ENCODE measurements around the gene MPL. TPM values are rescaled to one million over a fixed set of nuclear protein-coding genes. Genes with fewer than 3 reads are reported as not detected.
A peak's percentile ranks its signal among the peaks of the same experiment; 100 is the strongest.

Gene MPL
- total RNA-seq, 1 experiment from 2014 or later: not detected

DNA sequence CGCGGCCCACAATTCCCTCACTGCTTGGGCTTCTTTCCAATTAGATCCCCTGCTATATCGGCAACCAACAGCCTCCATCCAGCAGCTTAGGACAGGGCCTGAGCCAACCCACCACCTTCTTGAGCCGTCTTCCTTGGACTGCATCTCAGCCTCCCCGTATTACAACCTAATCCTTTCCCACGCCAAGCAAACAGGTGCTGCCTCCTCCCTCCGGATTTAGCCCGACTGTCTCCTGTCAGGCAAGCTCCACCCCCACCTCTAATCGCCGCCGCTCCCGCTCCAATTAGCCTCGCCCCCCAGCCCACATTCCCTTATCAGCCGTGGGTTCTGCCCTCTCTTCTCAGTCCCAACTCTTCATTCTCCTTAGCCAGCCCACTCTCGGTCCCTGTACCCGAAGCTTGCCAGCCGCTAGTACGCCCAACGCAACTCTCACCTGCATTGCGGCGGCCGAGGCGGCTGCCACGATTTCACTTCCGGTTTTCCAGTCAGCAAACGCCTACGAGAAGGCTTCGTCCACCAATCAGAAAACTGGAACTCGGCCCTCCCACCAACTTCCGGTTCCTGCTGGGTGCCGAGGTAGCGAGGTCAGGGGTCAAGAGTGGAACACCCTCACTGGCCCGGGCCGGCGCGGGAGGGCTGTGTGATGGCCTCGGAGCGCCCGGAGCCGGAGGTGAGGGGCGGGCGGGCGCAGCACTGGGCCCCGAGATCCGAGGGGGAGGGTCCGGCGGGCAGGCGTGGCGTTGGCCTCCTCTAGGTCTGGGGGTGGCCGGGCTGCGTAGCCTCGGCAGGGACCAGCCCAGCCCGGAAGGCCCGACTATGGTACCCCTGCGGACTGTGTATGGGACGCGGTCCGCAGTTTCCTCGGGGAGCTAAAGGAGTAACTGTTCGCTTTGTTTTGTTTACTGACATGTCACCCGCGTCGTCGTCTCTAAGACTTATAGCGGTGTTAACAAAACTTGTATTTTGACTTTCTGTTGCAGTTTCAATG, 52.0 kb downstream of the MPL start, which contains the start of the genes MED8 and SZT2:
MED8 (minus strand) TSS at position 475 of the 988 bp plus-strand sequence; CDS start at position 439, 36 bp downstream.
SZT2 (plus strand) TSS at position 574 of the 988 bp plus-strand sequence; CDS start at position 644, 70 bp downstream.
- Histone ChIP-seq H3K4me3 (ENCODE audit: low read depth, low read length, poor library complexity, severe bottlenecking) (peak within 1 kb of the TSS; percentile 80), H3K27me3 (replicated peaks; ENCODE audit: insufficient read depth, low read depth, low read length, poor library complexity) (no peaks in the 10 kb centered on the region), H3K4me1 (ENCODE audit: insufficient read depth, low read length, poor library complexity, severe bottlenecking) (peaks cover 5% of the 10 kb centered on the region), H3K9me3 (ENCODE audit: low read depth, low read length, poor library complexity, severe bottlenecking) (no peaks in the 10 kb centered on the region), H3K36me3 (ENCODE audit: insufficient read depth, low read length, poor library complexity, severe bottlenecking) (peaks cover 32% of the 10 kb centered on the region), H3K27ac (ENCODE audit: low read depth, low read length, poor library complexity, severe bottlenecking) (peak within 1 kb of the TSS; percentile 83)
- intact Hi-C loops (cut with micrococcal nuclease; ENCODE audit: unreplicated experiment): loop anchor here (1.0 kb wide), 1 partner anchor 9 kb away; no protein-coding TSS in a partner anchor
- TF ChIP-seq EZH2 (IDR thresholded peaks at IDR 0.05; ENCODE audit: borderline replicate concordance, low read depth, low read length, poor library complexity, severe bottlenecking): no peak
- TF ChIP-seq, protein P1, sequence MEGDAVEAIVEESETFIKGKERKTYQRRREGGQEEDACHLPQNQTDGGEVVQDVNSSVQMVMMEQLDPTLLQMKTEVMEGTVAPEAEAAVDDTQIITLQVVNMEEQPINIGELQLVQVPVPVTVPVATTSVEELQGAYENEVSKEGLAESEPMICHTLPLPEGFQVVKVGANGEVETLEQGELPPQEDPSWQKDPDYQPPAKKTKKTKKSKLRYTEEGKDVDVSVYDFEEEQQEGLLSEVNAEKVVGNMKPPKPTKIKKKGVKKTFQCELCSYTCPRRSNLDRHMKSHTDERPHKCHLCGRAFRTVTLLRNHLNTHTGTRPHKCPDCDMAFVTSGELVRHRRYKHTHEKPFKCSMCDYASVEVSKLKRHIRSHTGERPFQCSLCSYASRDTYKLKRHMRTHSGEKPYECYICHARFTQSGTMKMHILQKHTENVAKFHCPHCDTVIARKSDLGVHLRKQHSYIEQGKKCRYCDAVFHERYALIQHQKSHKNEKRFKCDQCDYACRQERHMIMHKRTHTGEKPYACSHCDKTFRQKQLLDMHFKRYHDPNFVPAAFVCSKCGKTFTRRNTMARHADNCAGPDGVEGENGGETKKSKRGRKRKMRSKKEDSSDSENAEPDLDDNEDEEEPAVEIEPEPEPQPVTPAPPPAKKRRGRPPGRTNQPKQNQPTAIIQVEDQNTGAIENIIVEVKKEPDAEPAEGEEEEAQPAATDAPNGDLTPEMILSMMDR (conservative IDR thresholded peaks at IDR 0.05; ENCODE audit: low read depth, low read length): no peak
- BruUV-seq (replicated peaks): TSS peak; percentile 73
- ChIA-PET POLR2A (ENCODE audit: low non-redundant PET) (no interaction called here), CTCF (no interaction called here)
- peak; percentile 86 for DNase-seq (ENCODE audit: low spot score)

- no peaks in the 10 kb centered on the region for H3K27me3 ChIP-seq (replicated peaks; ENCODE audit: insufficient read depth, low read depth, low read length, poor library complexity)
- no peak overlapping the region for H3K4me3 ChIP-seq (ENCODE audit: low read depth, low read length, poor library complexity, severe bottlenecking)
- no peaks in the 10 kb centered on the region for H3K9me3 ChIP-seq (ENCODE audit: low read depth, low read length, poor library complexity, severe bottlenecking)
- H3K27ac ChIP-seq (ENCODE audit: low read depth, low read length, poor library complexity, severe bottlenecking): no peak overlapping the region
- no TSS peak for BruUV-seq (replicated peaks)
- peaks cover 5% of the 10 kb centered on the region for H3K4me1 ChIP-seq (ENCODE audit: insufficient read depth, low read length, poor library complexity, severe bottlenecking)
- intact Hi-C loops (cut with micrococcal nuclease; ENCODE audit: unreplicated experiment): no loop called here
- CTCF ChIA-PET: no interaction called here
- H3K36me3 ChIP-seq (ENCODE audit: insufficient read depth, low read length, poor library complexity, severe bottlenecking): peaks cover 1% of the 10 kb centered on the region
- POLR2A ChIA-PET (ENCODE audit: low non-redundant PET): no interaction called here
- no peak for DNase-seq (ENCODE audit: low spot score)
- TF ChIP-seq EZH2 (IDR thresholded peaks at IDR 0.05; ENCODE audit: borderline replicate concordance, low read depth, low read length, poor library complexity, severe bottlenecking): no peak
- TF ChIP-seq, protein P1 (conservative IDR thresholded peaks at IDR 0.05; ENCODE audit: low read depth, low read length): no peak
These were observed 55.1 kb downstream of the MPL start for GRCh38 chr1:43392702-43393101.

DNA sequence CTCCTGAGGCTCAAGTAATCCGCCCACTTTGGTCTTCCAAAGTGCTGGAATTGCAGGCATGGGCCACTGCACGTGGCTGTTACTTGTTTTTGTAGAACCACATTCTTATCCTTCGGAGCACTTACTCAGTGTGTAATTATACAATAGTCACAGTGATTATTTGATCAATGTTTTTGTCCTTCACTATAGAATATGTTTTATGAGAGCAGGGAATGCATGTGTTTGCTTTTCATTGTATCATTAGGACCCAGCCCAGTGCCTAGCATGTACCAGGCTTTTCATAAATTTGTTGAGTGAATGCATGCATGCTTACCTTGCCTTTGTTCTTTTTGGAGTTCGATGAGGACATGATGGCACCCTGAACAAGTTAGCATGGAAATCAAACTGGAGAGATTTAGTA, 57.9 kb downstream of the MPL start:
- Histone ChIP-seq H3K27me3 (replicated peaks; ENCODE audit: insufficient read depth, low read depth, low read length, poor library complexity) (no peaks in the 10 kb centered on the region), H3K4me3 (ENCODE audit: low read depth, low read length, poor library complexity, severe bottlenecking) (no peak overlapping the region), H3K4me1 (ENCODE audit: insufficient read depth, low read length, poor library complexity, severe bottlenecking) (no peaks in the 10 kb centered on the region), H3K36me3 (ENCODE audit: insufficient read depth, low read length, poor library complexity, severe bottlenecking) (no peaks in the 10 kb centered on the region), H3K27ac (ENCODE audit: low read depth, low read length, poor library complexity, severe bottlenecking) (no peak overlapping the region), H3K9me3 (ENCODE audit: low read depth, low read length, poor library complexity, severe bottlenecking) (no peaks in the 10 kb centered on the region)
- POLR2A ChIA-PET (ENCODE audit: low non-redundant PET): no interaction called here
- DNase-seq (ENCODE audit: low spot score): no peak
- CTCF ChIA-PET: no interaction called here
- TF ChIP-seq, protein P1 (conservative IDR thresholded peaks at IDR 0.05; ENCODE audit: low read depth, low read length): no peak
- no peak for TF ChIP-seq EZH2 (IDR thresholded peaks at IDR 0.05; ENCODE audit: borderline replicate concordance, low read depth, low read length, poor library complexity, severe bottlenecking)
- BruUV-seq (replicated peaks): no TSS peak
- intact Hi-C loops (cut with micrococcal nuclease; ENCODE audit: unreplicated experiment): loop anchor here (2.0 kb wide), 1 partner anchor 19 kb away; no protein-coding TSS in a partner anchor

Data from A673 (cell line).